ENCODE data around the gene FMNL3.
A peak's percentile ranks its signal among the peaks of the same experiment; 100 is the strongest.

Gene FMNL3

DNA sequence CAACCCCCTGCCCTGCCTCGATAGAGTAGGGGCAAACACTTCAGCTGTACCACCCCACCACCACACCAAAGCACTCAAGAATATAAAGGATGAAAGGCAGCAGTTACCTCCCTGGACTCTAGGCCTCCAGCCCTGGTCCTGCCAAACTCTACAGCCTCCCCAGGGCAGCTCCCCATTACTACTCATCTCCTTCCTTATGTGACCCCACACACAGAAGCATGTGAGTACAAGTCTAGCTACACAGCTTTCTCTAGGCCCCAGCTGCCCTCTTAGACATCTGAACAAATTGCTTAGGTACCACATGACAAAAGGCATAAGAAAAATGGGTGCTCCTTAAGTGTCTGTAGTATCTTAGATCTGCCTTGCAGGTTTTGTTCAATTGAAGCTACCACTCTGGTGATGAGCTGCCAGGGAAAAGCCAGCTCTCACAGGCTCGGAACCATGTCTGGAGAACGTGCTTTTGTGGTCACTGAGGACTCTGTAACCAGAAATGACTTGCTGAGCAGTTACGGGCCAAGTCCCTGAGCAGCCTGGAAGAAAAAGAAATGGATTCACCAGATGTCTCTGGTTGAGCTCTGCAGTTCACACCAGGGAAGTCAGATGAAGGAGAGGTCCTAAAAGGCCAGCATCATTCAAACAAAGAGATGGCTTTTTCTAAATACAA is 32.8 kb downstream of the FMNL3 start:
- Histone ChIP-seq H3K4me3 (ENCODE audit: low read depth, low read length) (no peak overlapping the region), H3K36me3 (replicated peaks) (no peaks in the 10 kb centered on the region), H3K27ac (peak overlapping the region; percentile 86), H3K27me3 (replicated peaks) (no peaks in the 10 kb centered on the region)
- DNase-seq, result peak; percentile 18
- TF ChIP-seq, protein P1, sequence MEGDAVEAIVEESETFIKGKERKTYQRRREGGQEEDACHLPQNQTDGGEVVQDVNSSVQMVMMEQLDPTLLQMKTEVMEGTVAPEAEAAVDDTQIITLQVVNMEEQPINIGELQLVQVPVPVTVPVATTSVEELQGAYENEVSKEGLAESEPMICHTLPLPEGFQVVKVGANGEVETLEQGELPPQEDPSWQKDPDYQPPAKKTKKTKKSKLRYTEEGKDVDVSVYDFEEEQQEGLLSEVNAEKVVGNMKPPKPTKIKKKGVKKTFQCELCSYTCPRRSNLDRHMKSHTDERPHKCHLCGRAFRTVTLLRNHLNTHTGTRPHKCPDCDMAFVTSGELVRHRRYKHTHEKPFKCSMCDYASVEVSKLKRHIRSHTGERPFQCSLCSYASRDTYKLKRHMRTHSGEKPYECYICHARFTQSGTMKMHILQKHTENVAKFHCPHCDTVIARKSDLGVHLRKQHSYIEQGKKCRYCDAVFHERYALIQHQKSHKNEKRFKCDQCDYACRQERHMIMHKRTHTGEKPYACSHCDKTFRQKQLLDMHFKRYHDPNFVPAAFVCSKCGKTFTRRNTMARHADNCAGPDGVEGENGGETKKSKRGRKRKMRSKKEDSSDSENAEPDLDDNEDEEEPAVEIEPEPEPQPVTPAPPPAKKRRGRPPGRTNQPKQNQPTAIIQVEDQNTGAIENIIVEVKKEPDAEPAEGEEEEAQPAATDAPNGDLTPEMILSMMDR (IDR thresholded peaks at IDR 0.05; ENCODE audit: low read depth, low read length, missing control alignments), result no peak
- in situ Hi-C loops (cut with HindIII; ENCODE audit: low pct_ligation_motif_present, low sequenced_read_pairs), result no loop called here

DNA sequence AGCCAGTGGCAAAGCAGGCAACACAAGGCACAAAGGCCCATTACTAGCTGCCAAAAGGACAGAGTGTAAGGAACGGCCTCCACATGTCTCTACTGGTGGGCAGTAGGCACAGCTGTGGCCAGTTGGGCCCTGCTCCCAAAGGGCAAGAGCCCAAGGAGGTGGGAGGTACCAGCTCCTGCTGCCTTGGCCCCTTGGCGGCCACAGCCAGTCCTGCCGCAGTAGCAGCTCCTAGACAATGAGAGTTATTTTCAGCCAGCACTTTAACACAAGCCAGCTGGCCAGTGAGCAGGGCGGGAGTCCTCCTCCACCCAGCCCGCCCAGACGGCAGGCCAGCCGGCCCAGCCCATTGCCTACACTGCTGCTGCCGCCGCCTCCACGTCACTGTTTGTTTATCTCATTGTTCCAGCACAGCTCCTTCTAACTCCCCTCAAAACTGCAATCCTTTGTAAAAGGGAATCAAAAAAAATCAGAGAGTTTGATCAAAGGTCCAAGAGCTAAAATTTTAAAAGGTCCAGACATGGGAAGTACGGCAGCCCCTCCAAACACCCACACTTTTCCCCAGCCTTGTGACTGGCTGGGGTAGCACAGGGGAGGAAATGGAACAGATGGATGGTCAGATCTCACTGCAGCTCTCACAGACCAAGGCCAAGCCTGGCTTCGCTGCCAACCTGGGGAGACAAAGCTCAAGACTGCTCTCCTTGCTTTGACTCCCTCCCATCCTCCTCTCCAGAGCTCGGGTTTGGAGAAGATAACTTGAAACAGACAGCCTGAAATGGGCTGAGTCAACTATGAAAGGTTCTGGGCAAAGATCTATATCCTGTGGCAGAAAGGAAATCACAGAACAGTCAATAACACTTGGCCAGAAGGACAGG is 33.5 kb downstream of the FMNL3 start:
- in situ Hi-C loops (cut with HindIII; ENCODE audit: low pct_ligation_motif_present, low sequenced_read_pairs), result no loop called here
- peak overlapping the region; percentile 86 for H3K27ac ChIP-seq

DNA sequence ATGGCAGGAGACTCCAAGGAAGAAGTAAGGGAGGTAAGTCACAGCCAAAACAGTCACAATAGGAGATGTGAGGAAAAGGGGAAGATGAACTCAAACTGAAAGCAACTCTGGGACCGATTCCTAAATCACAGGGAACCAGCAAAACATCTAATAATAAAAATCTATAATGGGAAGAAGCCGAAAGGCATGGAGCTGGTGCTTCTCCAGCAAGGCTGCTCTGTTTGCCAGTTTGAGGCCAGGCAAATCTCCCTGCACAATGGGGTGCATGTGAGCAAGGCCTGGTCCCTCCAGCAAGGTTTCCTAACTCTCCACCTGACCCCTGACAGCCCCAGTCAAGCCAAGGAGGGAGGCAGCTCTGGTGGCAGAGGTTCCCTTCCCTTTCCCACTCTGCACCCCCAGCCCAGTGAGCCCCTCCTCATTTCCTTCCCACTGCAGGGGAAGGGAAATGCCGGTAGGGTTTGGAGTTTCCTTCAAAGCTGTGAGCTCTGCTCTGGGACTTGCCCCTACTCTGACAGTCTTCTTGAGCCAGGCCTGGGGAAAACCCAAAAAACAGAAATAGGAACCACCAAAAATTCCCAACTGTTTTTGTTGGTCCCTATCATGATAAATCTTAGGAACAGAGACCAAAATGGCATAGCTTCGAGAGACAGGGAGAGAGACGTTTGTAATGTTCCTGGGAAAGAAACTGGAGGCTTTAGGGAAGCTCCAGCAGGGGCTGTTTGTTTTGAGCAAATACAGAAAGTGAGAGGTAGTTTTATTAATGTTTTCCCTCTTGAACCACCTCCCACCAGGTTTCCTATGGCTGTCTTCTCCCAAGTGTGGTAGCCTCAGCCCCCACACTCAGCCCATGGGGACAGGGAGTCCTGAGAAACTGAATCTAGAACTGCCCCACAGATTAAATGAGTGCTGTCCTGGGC is 34.6 kb downstream of the FMNL3 start:
- DNase-seq, result no peak
- TF ChIP-seq, protein P1 (IDR thresholded peaks at IDR 0.05; ENCODE audit: low read depth, low read length, missing control alignments), result no peak
- no peaks in the 10 kb centered on the region for H3K36me3 ChIP-seq (replicated peaks)
- H3K27ac ChIP-seq, result peak overlapping the region; percentile 86
- no peaks in the 10 kb centered on the region for H3K27me3 ChIP-seq (replicated peaks)
- no peak overlapping the region for H3K4me3 ChIP-seq (ENCODE audit: low read depth, low read length)
- in situ Hi-C loops (cut with HindIII; ENCODE audit: low pct_ligation_motif_present, low sequenced_read_pairs), result no loop called here

More for the DNA sequence above, 33.5 kb downstream of the FMNL3 start:
- DNase-seq, result peak; percentile 92
- Histone ChIP-seq H3K27me3 (replicated peaks) (no peaks in the 10 kb centered on the region), H3K4me3 (ENCODE audit: low read depth, low read length) (no peak overlapping the region), H3K36me3 (replicated peaks) (no peaks in the 10 kb centered on the region)
- TF ChIP-seq, protein P1 (IDR thresholded peaks at IDR 0.05; ENCODE audit: low read depth, low read length, missing control alignments), result peak; percentile 61

DNA sequence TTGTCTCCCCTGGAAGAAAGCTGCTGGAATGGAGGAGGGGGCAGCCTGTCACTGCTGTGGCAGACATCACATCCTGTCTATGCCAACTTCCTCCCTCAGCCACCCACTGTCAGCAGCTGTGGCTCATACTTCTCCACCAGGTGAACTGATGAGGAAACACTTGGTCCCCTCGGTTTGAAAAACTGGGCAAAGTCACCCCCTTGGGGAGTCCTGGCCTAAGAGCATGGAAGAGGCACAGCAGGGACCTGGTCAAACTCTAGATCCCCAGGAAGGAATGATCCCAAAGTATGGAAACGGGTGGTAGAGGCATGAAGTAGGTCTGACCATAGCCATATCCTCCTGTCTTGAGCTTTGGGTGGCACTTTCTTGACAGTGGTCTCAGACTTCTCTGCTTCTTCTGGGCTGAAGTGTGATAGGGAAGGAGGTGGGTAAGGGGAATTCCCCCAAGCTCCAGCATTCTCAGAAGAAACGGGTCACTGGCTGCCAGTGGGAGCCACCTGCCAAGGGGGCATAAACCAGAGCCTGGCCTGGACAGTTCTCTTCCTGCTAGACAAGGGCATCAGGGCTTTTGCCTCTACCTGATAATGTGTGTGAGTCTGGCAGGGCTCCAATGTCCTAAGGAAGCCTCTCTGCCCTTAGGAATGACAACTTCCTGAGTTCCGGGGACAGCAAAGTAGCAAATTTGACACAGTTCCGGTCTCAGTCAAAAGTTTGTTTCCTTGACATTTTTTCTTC is 36.0 kb downstream of the FMNL3 start:
- Histone ChIP-seq H3K4me3 (ENCODE audit: low read depth, low read length) (no peak overlapping the region), H3K36me3 (replicated peaks) (no peaks in the 10 kb centered on the region), H3K27ac (no peak overlapping the region), H3K27me3 (replicated peaks) (no peaks in the 10 kb centered on the region)
- in situ Hi-C loops (cut with HindIII; ENCODE audit: low pct_ligation_motif_present, low sequenced_read_pairs), result no loop called here
- TF ChIP-seq, protein P1 (IDR thresholded peaks at IDR 0.05; ENCODE audit: low read depth, low read length, missing control alignments), result no peak
- DNase-seq, result no peak

DNA sequence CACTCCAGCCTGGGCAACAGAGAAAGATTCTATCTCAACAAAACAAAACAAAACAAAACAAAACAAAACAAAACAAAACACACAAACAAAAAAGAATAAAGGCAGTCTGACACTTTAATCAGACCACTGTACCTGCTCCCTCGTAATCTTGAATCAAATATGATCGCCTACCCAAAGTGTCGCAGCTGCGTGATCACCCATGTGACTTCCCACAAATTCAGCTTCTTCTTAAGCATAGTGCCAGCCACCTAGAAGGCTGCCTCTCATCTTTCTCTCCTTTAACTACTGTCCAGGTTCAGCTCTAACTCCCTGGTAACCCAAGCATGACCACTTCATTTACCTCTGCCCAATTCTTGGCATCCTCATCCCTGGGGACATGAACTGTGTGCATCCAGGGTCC is 37.4 kb downstream of the FMNL3 start:
- TF ChIP-seq, protein P1 (IDR thresholded peaks at IDR 0.05; ENCODE audit: low read depth, low read length, missing control alignments), result no peak
- no peak for DNase-seq
- no peaks in the 10 kb centered on the region for H3K27me3 ChIP-seq (replicated peaks)
- no peaks in the 10 kb centered on the region for H3K36me3 ChIP-seq (replicated peaks)
- in situ Hi-C loops (cut with HindIII; ENCODE audit: low pct_ligation_motif_present, low sequenced_read_pairs), result no loop called here
- no peak overlapping the region for H3K4me3 ChIP-seq (ENCODE audit: low read depth, low read length)
- no peak overlapping the region for H3K27ac ChIP-seq
